ENCODE results near the gene MYOD1. TPM values are rescaled to one million over a fixed set of nuclear protein-coding genes. Genes with fewer than 3 reads are reported as not detected.

MYOD1 gene
- total RNA-seq, 2 donors from 2014 or later, result not detected

GRCh38 chr11:17753153-17753552, 33.8 kb downstream of the MYOD1 start:
- no peaks in the 10 kb centered on the region for H3K9me3 Mint-ChIP-seq

GRCh38 chr11:17753641-17754040, 34.3 kb downstream of the MYOD1 start:
- no peak overlapping the region for H3K27ac Mint-ChIP-seq
- no peaks in the 10 kb centered on the region for H3K36me3 Mint-ChIP-seq
- H3K9me3 Mint-ChIP-seq, result no peaks in the 10 kb centered on the region
- DNase-seq (ENCODE audit: low spot score in 2 of 2) (no peak), ATAC-seq (no peak)

More at GRCh38 chr11:17753153-17753552, 33.8 kb downstream of the MYOD1 start:
- H3K27ac Mint-ChIP-seq, result no peak overlapping the region
- H3K36me3 Mint-ChIP-seq, result no peaks in the 10 kb centered on the region
- DNase-seq (ENCODE audit: low spot score in 2 of 2), result no peak
- no peak for ATAC-seq

- Mint-ChIP-seq H3K27ac (no peak overlapping the region), H3K9me3 (no peaks in the 10 kb centered on the region), H3K36me3 (no peaks in the 10 kb centered on the region)
- ATAC-seq (no peak), DNase-seq (ENCODE audit: low spot score in 2 of 2) (no peak)
Observed at GRCh38 chr11:17755891-17756290, 36.5 kb downstream of the MYOD1 start.

- DNase-seq (ENCODE audit: low spot score in 2 of 2) (peak in 1 of 2 donors; percentile 31), ATAC-seq (peak; percentile 61 to 90)
- H3K27ac Mint-ChIP-seq, result no peak overlapping the region
- H3K9me3 Mint-ChIP-seq, result no peaks in the 10 kb centered on the region
- H3K36me3 Mint-ChIP-seq, result no peaks in the 10 kb centered on the region
Observed at GRCh38 chr11:17760102-17761029, 41.0 kb downstream of the MYOD1 start.

GRCh38 chr11:17762309-17762974, 43.1 kb downstream of the MYOD1 start:
- H3K27ac Mint-ChIP-seq, result no peak overlapping the region
- DNase-seq (ENCODE audit: low spot score in 2 of 2) (no peak), ATAC-seq (no peak)
- no peaks in the 10 kb centered on the region for H3K36me3 Mint-ChIP-seq
- H3K9me3 Mint-ChIP-seq, result no peaks in the 10 kb centered on the region

- no peaks in the 10 kb centered on the region for H3K36me3 Mint-ChIP-seq
- H3K27ac Mint-ChIP-seq, result no peak overlapping the region
- H3K9me3 Mint-ChIP-seq, result no peaks in the 10 kb centered on the region
- DNase-seq (ENCODE audit: low spot score in 2 of 2) (no peak), ATAC-seq (no peak)
Observed at GRCh38 chr11:17763244-17763643, 43.9 kb downstream of the MYOD1 start.

GRCh38 chr11:17763703-17764102, 44.3 kb downstream of the MYOD1 start:
- DNase-seq (ENCODE audit: low spot score in 2 of 2) (no peak), ATAC-seq (no peak)
- Mint-ChIP-seq H3K36me3 (no peaks in the 10 kb centered on the region), H3K27ac (no peak overlapping the region), H3K9me3 (no peaks in the 10 kb centered on the region)

- ATAC-seq (no peak), DNase-seq (ENCODE audit: low spot score in 2 of 2) (no peak)
- H3K27ac Mint-ChIP-seq, result no peak overlapping the region
- no peaks in the 10 kb centered on the region for H3K9me3 Mint-ChIP-seq
- no peaks in the 10 kb centered on the region for H3K36me3 Mint-ChIP-seq
Observed at GRCh38 chr11:17764446-17765218, 45.3 kb downstream of the MYOD1 start.

GRCh38 chr11:17765356-17766072, 46.1 kb downstream of the MYOD1 start:
- H3K36me3 Mint-ChIP-seq, result no peaks in the 10 kb centered on the region
- DNase-seq (ENCODE audit: low spot score in 2 of 2), result no peak
- no peaks in the 10 kb centered on the region for H3K9me3 Mint-ChIP-seq

GRCh38 chr11:17766073-17766359, 46.6 kb downstream of the MYOD1 start:
- DNase-seq (ENCODE audit: low spot score in 2 of 2) (no peak), ATAC-seq (no peak)
- no peaks in the 10 kb centered on the region for H3K36me3 Mint-ChIP-seq

More at GRCh38 chr11:17765356-17766072, 46.1 kb downstream of the MYOD1 start:
- H3K27ac Mint-ChIP-seq, result no peak overlapping the region
- no peak for ATAC-seq

GRCh38 chr11:17766590-17766989, 47.2 kb downstream of the MYOD1 start:
- no peak overlapping the region for H3K27ac Mint-ChIP-seq
- no peaks in the 10 kb centered on the region for H3K36me3 Mint-ChIP-seq
- no peak for DNase-seq (ENCODE audit: low spot score in 2 of 2)
- no peak for ATAC-seq
- H3K9me3 Mint-ChIP-seq, result no peaks in the 10 kb centered on the region

More at GRCh38 chr11:17766073-17766359, 46.6 kb downstream of the MYOD1 start:
- Mint-ChIP-seq H3K27ac (no peak overlapping the region), H3K9me3 (no peaks in the 10 kb centered on the region)

- ATAC-seq (no peak), DNase-seq (ENCODE audit: low spot score in 2 of 2) (no peak)
- H3K9me3 Mint-ChIP-seq, result no peaks in the 10 kb centered on the region
- no peak overlapping the region for H3K27ac Mint-ChIP-seq
- no peaks in the 10 kb centered on the region for H3K36me3 Mint-ChIP-seq
Observed at GRCh38 chr11:17767301-17767885, 48.0 kb downstream of the MYOD1 start.

- Mint-ChIP-seq H3K36me3 (no peaks in the 10 kb centered on the region), H3K27ac (no peak overlapping the region), H3K9me3 (no peaks in the 10 kb centered on the region)
- DNase-seq (ENCODE audit: low spot score in 2 of 2), result no peak
- no peak for ATAC-seq
Observed at GRCh38 chr11:17767914-17768313, 48.5 kb downstream of the MYOD1 start.

- Mint-ChIP-seq H3K36me3 (no peaks in the 10 kb centered on the region), H3K9me3 (no peaks in the 10 kb centered on the region), H3K27ac (no peak overlapping the region)
- ATAC-seq (no peak), DNase-seq (ENCODE audit: low spot score in 2 of 2) (no peak)
Observed at GRCh38 chr11:17768547-17768946, 49.2 kb downstream of the MYOD1 start.

- Mint-ChIP-seq H3K9me3 (no peaks in the 10 kb centered on the region), H3K36me3 (no peaks in the 10 kb centered on the region), H3K27ac (no peak overlapping the region)
- no peak for ATAC-seq
- no peak for DNase-seq (ENCODE audit: low spot score in 2 of 2)
Observed at GRCh38 chr11:17769218-17769617, 49.8 kb downstream of the MYOD1 start.

GRCh38 chr11:17770048-17770652, 50.8 kb downstream of the MYOD1 start:
- ATAC-seq (no peak), DNase-seq (ENCODE audit: low spot score in 2 of 2) (no peak)
- H3K27ac Mint-ChIP-seq, result no peak overlapping the region
- H3K36me3 Mint-ChIP-seq, result no peaks in the 10 kb centered on the region
- no peaks in the 10 kb centered on the region for H3K9me3 Mint-ChIP-seq
